Lower leg skin (tissue), 3 donors: ENCODE measurements around the gene ADAM30.

Experiments used
- CTCF ChIP-seq, 3 donors: fragments of 450-650 bp; IDR thresholded peaks; one replicate each; pipeline ENCODE4 v1.5.1; 2016; ENCODE audit warnings: antibody characterized with exemption in 3 of 3, mild to moderate bottlenecking in 3 of 3, moderate library complexity in 2 of 3
- POLR2A ChIP-seq, 2 donors: fragments of 450-650 bp; IDR thresholded peaks; one replicate each; pipeline ENCODE4 v1.6.1; 2016 to 2017; ENCODE audit warnings: antibody characterized with exemption in 2 of 2, mild to moderate bottlenecking in 1 of 2, moderate library complexity in 1 of 2

GRCh38 chr1:119858126-119858525 lies 38.2 kb downstream of the ADAM30 start:
- TF ChIP-seq CTCF (IDR thresholded peaks at IDR 0.05) (no peak), POLR2A (IDR thresholded peaks at IDR 0.05) (no peak)
